Heart left ventricle (tissue), 13 donors: ENCODE data around the gene LTB.

ENCODE experiments used
- CTCF ChIP-seq, 12 donors: fragments of 200-600 bp; sonication (generic) in 4 of 12; IDR thresholded peaks; one replicate each; pipeline versions ENCODE4 v1.5.0 to v1.8.0; 2018 to 2022; ENCODE audit warnings: antibody characterized with exemption in 12 of 12, mild to moderate bottlenecking in 5 of 12
- POLR2A ChIP-seq, 2 donors: fragments of 450-650 bp; IDR thresholded peaks; one replicate each; pipeline ENCODE4 v1.6.1; 2017; ENCODE audit warnings: antibody characterized with exemption in 2 of 2, mild to moderate bottlenecking in 2 of 2, moderate library complexity in 2 of 2
- donor health status: ischemic (EF 13 %, LVEDD 7.1; RV severe dilation, severe dysfunction).
- donor health status: DM: no; HTN: yes; CAD: no.
- donor health status: DM: no; HTN: no; CAD: no.
- donor health status: ischemic (EF 25% LVEDD 6.9; RV normal size, moderate dysfunction).
- donor health status: ischemic (EF 25% LVEDD 5.7; RV mildly dilated, moderate dysfunction).
- donor health status: ischemic (EF 35%, LVEDD 5.7; RV mildly dilated, moderate dysfunction).
- donor health status: nonischemic (EF 11% LVEDD 7.7; RV severe dilation, severe dysfunction).
- donor health status: DM: yes; HTN: yes; CAD: no.
- donor health status: PGD.
- donor health status: ischemic (EF 29% LVEDD 5.4; RV normal size, mild dysfunction).
- donor health status: nonischemic (EF 23%, LVEDD 6.1; RV moderate dilation, normal function).

- no peak for TF ChIP-seq CTCF (IDR thresholded peaks at IDR 0.05)
- TF ChIP-seq POLR2A (IDR thresholded peaks at IDR 0.05): no peak
Observed at GRCh38 chr6:31569861-31570536, 12.2 kb downstream of the LTB start.
